NCI-H2081 treated with DMSO at 0.1 percent for 48 hours (cell line): ENCODE results near the gene ASB18.
"Not testable (repeated sequence)": the region's sequence is repeated elsewhere in the genome, so short reads cannot be mapped to it uniquely, and the experiment has no call there.

Experiments used
- DNase-seq: peaks from one replicate; lab custom pipeline; 2025; lab: John Stamatoyannopoulos, UW

Gene ASB18

DNA sequence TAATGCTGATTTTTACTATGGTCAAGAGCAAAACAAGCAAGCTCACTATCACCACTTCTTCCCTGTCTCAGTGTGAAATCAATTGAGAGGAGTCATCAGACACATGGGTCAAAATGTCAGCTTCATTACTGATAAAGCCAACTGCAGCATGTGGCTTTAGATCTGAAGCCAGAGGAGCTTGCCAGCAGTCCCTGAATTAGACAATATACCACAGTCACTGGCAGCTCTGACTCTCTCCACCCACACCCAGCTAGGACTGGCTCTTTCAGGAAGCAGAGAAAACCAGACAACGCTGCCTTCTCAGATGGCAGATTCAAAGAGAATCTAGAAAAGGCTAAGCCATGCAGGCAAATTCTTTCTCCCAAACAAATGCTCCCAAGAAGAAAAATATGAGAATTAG lies 20.0 kb upstream of the ASB18 start:
- DNase-seq: no peak

DNA sequence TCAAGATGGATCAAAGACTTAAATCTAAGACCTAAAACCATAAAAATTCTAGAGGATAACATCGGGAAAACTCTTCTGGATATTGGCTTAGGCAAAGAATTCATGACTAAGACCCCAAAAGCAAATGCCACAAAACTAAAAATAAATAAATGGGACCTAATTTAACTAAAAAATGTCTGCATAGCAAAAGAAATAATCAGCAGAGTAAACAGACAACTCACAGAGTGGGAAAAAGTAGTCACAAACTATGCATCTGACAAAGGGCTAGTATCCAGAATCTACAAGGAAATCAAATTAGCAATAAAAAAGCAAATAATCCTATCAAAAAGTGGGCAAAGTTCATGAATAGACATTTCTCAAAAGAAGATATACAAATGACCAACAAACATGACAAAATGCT lies 18.2 kb upstream of the ASB18 start:
- no peak for DNase-seq

DNA sequence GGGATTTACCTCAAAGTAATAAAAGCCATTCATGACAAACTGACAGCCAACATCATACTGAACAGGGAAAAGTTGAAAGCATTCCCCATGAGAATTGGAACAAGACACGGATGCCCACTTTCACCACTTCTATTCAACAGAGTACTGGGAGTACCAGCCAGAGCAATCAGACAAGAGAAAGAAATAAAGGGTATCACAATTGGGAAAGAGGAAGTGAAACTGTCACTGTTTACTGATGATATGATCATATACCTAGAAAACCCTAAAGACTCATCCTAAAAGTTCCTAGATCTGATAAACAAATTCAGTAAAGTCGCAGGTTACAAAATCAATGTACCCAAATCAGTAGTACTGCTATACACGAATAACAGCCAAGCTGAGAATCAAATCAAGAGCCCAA lies 17.2 kb upstream of the ASB18 start:
- DNase-seq: no peak

DNA sequence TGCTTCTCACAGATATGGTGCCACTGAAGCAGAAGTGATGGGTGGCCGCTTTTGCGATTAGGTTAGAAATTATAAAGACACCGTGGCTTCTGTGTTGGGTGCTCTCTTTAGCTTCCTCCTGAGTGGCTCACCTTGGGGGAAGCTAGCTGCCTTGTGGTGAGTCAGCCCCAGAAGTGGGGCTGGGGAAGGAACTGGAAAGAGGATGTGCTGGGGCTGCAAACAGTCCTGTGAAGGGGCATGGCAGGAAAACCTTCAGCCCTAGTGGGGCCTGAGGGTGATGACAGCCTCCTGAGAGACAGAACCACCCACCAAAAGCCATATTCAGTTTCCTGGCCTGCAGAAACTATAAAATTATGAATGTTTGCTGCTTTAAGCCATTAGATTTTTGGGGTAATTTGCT lies 8.9 kb upstream of the ASB18 start:
- no peak for DNase-seq

DNA sequence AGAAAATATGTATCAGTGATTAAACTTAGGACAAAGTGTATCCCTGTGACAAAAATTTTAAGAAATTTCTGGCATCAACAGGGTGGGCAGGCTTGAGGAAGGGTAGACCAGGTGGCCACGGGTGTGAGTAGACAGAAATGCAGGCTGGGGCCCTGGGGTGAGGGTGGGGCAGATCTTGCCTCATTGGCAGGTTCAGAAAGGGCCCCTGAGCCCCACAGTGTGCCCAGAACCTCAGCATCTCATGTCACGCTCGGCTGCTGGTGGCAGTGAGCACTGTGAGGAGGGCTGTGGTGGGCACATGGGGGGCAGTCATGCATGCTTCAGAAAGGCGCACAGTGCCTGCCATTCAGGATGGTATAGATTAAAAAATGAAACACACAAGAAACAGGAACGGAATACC lies 7.6 kb upstream of the ASB18 start:
- DNase-seq: no peak

GRCh38 chr2:236269876-236270275 lies 5.7 kb upstream of the ASB18 start:
- DNase-seq: not testable (repeated sequence)

- no peak for DNase-seq
Observed at GRCh38 chr2:236265675-236266074, 1.5 kb upstream of the ASB18 start.

DNA sequence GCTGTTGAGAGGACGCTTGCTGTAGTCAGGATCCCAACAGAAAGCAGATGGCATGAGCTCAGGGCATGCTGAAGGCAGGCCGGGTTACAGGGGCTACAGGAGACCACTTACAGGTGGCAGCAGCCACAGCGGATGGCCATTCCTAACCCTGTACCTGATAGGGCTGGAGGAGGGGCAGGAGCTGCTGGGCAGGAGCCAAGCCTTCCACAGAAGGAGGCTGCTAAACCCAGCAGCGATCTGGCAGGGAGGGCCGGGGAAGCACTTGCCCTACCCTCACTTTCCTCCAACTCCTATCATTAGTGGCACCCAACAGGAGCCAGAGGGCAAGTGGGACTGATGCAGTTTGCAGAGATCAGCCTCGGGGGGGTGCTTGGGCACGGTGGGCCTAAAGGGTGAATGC lies 2.0 kb downstream of the ASB18 start:
- no peak for DNase-seq

- no peak for DNase-seq
Observed at GRCh38 chr2:236261452-236261851, 2.8 kb downstream of the ASB18 start.

DNA sequence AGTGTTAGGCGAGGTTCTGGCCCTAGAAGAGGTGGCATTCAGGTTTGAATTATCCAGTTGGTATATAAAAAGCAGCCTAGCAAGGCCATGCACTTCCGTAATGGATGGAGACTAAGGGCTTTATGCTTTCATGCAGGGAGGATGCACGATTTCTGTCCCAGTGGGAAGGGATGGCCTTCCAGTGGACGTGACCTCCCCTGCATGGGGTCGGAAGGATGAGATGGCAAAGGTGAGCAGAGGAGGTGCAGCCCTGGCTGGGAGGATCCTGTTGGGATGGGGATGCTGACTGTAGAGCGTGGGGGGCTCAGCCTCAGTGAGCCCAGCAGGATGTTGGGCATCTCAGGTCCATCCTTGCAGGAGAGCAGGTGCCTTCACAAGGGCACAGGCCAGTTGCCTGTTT lies 4.8 kb downstream of the ASB18 start:
- no peak for DNase-seq

GRCh38 chr2:236257575-236257974 lies 6.6 kb downstream of the ASB18 start:
- no peak for DNase-seq

DNA sequence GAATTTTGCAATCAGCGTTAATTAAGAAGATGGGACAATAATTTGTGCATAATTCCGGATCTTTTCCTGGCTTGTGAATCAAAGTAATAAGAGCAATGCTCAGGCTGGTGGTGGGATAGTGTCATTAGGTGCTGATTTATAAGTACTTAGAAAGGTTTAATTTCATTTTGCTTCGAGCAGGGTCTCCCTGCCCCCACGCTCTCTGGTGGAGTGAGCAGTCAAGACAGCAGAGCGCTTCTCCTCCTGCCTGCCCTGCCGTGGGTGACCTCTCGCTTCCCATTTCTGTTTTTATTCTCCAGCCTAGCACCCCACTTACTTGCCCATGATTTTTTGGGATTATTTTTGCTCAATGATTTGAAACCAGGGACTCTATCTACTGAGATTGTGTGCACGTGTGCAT lies 7.1 kb downstream of the ASB18 start:
- no peak for DNase-seq

- no peak for DNase-seq
Observed at GRCh38 chr2:236256366-236256985, 7.7 kb downstream of the ASB18 start.

- DNase-seq: no peak
Observed at GRCh38 chr2:236254674-236255073, 9.5 kb downstream of the ASB18 start.

DNA sequence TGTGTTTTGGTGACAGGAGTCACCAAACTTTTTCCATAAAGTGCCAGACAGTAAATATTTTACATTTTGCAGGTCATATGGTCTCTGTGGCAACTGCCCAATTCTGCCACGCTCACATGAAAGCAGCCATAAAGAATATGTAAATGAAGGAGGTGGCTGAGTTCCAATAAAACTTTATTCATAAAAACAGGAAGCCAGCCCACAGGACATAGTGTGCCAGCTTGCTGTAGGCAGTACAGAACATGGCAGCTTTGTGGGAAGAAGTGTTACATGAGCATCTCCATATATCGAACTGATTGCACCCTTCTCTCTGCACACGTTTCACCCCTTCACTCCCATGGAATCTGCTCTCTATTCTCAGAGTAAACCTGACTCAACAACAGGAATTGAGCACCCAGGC lies 10.2 kb downstream of the ASB18 start:
- DNase-seq: no peak

DNA sequence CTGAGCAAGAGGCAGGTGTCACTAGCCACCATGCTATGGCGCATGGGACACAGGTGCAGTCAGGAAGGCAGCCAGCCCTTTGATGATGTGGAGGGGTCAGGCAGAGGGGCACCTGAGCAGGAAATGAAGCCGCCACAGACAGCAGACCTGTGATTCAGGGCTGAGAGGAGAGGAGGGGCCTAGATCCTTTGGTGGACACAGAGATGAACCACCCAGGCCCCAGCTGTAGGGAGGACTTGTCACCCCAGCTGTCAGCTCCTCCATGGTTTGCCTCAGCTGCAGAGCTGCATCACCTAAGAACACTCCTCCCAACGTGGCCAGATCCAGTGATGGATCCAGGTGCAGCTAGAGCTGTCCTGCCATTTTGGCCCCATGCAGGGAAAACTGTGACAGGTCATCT lies 11.6 kb downstream of the ASB18 start:
- no peak for DNase-seq

GRCh38 chr2:236250909-236251579 lies 13.2 kb downstream of the ASB18 start:
- DNase-seq: no peak

- no peak for DNase-seq
Observed at GRCh38 chr2:236250286-236250685, 13.9 kb downstream of the ASB18 start.

DNA sequence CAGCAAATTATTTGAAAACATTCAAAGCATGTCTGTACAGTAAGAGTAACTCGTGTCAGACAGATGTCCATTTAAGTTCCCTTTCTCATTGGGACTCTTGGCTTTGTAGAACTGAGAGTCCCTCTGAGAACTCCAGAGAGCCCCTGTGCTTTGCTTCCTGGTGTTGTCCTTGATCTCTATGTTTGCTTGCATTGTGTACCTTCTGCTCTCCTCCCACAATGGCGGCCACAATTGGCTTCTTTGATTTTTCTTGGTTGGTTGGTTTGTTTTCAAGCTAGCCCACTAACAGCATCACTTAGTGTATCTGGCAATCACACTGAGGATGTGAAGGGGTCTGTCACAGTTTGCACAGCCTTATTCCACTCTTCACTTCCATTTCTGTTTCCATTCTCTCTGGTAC lies 15.1 kb downstream of the ASB18 start:
- DNase-seq: no peak

DNA sequence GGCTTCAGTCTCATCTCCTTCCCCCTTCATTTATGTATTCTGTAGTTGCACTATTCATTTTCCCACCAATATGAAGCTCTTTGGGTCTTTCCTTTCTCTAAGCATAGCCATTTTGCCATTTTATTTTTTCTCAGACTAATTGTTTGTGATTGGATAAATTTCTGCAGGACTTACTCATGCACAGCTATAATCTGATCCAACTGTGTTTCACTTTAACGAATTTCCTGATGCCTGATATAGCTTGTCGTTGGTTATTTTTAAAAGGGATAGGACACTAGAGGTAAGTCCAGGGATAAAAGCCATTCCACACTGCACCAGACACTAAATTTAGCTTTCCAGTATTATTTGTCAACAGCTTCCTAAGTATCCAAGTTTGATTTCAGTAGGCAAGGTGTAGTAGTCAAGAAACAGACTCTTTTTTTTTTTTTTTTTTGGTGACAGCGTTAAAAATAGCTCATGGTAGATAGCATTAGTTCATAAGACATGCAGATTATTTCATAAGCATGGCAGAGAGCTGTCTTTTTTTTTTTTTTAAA lies 17.4 kb downstream of the ASB18 start:
- no peak for DNase-seq

DNA sequence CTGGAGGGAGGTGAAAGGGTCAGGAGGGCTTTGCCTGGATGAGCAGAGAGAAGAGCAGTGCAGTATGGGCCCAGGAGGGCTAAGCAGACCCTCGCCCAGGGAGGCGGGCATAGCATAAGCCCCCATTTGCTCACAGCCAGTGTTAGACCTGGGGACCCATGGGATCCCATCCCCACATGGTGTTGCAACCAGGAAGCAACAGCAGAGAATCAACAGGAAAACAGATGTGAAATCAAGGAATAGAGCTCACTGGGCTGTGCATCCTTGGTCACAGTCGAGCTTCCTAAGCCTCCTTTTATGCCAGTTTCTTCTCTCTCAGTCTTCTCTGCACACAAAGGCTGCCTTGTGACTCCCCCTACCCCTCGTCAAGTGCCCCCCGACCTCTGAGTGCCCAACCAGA lies 19.9 kb downstream of the ASB18 start:
- DNase-seq: no peak

DNA sequence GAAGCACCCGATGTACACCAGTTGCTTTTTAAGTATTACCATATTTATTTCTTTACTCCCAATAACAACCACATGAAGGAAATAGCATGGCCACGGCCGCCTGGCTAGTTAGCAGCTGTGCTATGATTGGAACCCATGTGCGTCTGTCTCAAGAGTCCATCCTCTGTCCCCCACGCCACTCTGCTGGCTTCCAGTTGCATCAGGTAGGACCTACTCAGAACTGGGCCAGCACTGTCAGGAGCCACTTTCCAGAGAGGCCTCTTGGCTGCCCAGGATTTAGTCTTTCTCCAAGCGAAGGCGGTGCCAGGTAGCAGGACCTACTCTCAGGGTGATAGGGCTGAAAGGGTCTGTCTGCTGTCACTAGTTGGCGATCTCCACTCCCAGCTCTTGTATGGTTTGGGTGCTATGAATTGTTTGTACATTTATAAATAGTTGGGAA lies 22.1 kb downstream of the ASB18 start:
- DNase-seq: no peak

GRCh38 chr2:236241181-236242056 lies 22.8 kb downstream of the ASB18 start:
- no peak for DNase-seq
